ENCODE data around the gene MAN2C1.

DNA sequence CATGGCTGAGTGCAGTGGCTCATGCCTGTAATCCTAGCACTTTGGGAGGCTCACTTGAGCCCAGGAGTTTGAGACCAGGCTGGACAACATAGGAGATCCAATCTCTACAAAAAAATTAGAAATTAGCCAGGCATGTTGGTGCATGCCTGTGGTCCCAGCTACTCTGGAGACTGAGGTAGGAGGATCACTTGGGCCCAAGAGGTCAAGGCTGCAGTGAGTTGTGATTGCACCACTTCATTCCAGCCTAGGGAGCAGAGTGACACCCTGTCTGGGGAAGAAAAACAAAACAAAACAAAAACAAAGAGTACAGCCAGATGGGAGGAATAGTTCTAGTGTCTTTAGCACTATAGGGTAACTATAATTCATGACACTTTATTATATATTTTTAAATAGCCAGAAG, 58.7 kb downstream of the MAN2C1 start:
- TF ChIP-seq POLR2A (IDR thresholded peaks at IDR 0.05) (no peak), CTCF (IDR thresholded peaks at IDR 0.05) (no peak), EP300 (IDR thresholded peaks at IDR 0.05) (no peak)
